Mucosa of stomach (tissue), 1 donor: Measurements from ENCODE around the gene GALNT17.

Experiments
- H3K27me3 ChIP-seq: one replicate; pipeline ENCODE4 v1.7.0; 2013; ENCODE audit warnings: mild to moderate bottlenecking, low read length; ENCODE audit not compliant: control insufficient read depth, insufficient read depth
- H3K36me3 ChIP-seq: one replicate; pipeline ENCODE4 v1.7.0; 2013; ENCODE audit warnings: low read length; ENCODE audit not compliant: control insufficient read depth, insufficient read depth
- H3K4me1 ChIP-seq: one replicate; pipeline ENCODE4 v1.7.0; 2013; ENCODE audit warnings: mild to moderate bottlenecking, low read length; ENCODE audit not compliant: control insufficient read depth, insufficient read depth
- H3K4me3 ChIP-seq: one replicate; pipeline ENCODE4 v1.7.0; 2013; ENCODE audit warnings: low read length
- H3K9ac ChIP-seq: one replicate; pipeline ENCODE4 v1.7.0; 2013; ENCODE audit warnings: mild to moderate bottlenecking, low read length, moderate library complexity
- H3K9me3 ChIP-seq: one replicate; pipeline ENCODE4 v1.7.0; 2013; ENCODE audit warnings: mild to moderate bottlenecking, low read length, moderate library complexity; ENCODE audit not compliant: control insufficient read depth
- donor health status: Pancreatic carcinoma.

The GALNT17 gene

GRCh38 chr7:71329030-71329660, 197.2 kb downstream of the GALNT17 start:
- Histone ChIP-seq H3K27me3 (no peaks in the 10 kb centered on the region), H3K36me3 (no peaks in the 10 kb centered on the region), H3K4me1 (no peaks in the 10 kb centered on the region), H3K4me3 (no peak overlapping the region), H3K9ac (no peak overlapping the region), H3K9me3 (no peaks in the 10 kb centered on the region)

- Histone ChIP-seq H3K9ac (no peak overlapping the region), H3K4me1 (no peaks in the 10 kb centered on the region), H3K4me3 (no peak overlapping the region), H3K27me3 (no peaks in the 10 kb centered on the region), H3K9me3 (no peaks in the 10 kb centered on the region), H3K36me3 (no peaks in the 10 kb centered on the region)
These were observed 200.3 kb downstream of the GALNT17 start for GRCh38 chr7:71332207-71332606.

GRCh38 chr7:71334541-71334940, 202.6 kb downstream of the GALNT17 start:
- Histone ChIP-seq H3K9ac (no peak overlapping the region), H3K27me3 (no peaks in the 10 kb centered on the region), H3K36me3 (no peaks in the 10 kb centered on the region), H3K4me3 (no peak overlapping the region), H3K9me3 (peaks cover 5% of the 10 kb centered on the region), H3K4me1 (no peaks in the 10 kb centered on the region)

GRCh38 chr7:71338866-71339265, 206.9 kb downstream of the GALNT17 start:
- H3K36me3 ChIP-seq: no peaks in the 10 kb centered on the region
- H3K4me1 ChIP-seq: no peaks in the 10 kb centered on the region
- H3K27me3 ChIP-seq: no peaks in the 10 kb centered on the region
- H3K9ac ChIP-seq: no peak overlapping the region
- H3K4me3 ChIP-seq: no peak overlapping the region
- H3K9me3 ChIP-seq: peaks cover 5% of the 10 kb centered on the region

- no peaks in the 10 kb centered on the region for H3K36me3 ChIP-seq
- no peaks in the 10 kb centered on the region for H3K27me3 ChIP-seq
- peaks cover 5% of the 10 kb centered on the region for H3K9me3 ChIP-seq
- no peaks in the 10 kb centered on the region for H3K4me1 ChIP-seq
- no peak overlapping the region for H3K9ac ChIP-seq
- H3K4me3 ChIP-seq: no peak overlapping the region
These were observed 208.0 kb downstream of the GALNT17 start for GRCh38 chr7:71339924-71340323.

GRCh38 chr7:71342202-71342601, 210.3 kb downstream of the GALNT17 start:
- Histone ChIP-seq H3K9ac (no peak overlapping the region), H3K9me3 (peaks cover 5% of the 10 kb centered on the region), H3K27me3 (no peaks in the 10 kb centered on the region), H3K4me1 (no peaks in the 10 kb centered on the region), H3K36me3 (no peaks in the 10 kb centered on the region), H3K4me3 (no peak overlapping the region)

GRCh38 chr7:71343039-71343438, 211.1 kb downstream of the GALNT17 start:
- H3K36me3 ChIP-seq: no peaks in the 10 kb centered on the region
- peaks cover 5% of the 10 kb centered on the region for H3K9me3 ChIP-seq

GRCh38 chr7:71343892-71344291, 211.9 kb downstream of the GALNT17 start:
- H3K36me3 ChIP-seq: no peaks in the 10 kb centered on the region

More at GRCh38 chr7:71343039-71343438, 211.1 kb downstream of the GALNT17 start:
- H3K27me3 ChIP-seq: no peaks in the 10 kb centered on the region
- H3K9ac ChIP-seq: no peak overlapping the region
- no peak overlapping the region for H3K4me3 ChIP-seq
- no peaks in the 10 kb centered on the region for H3K4me1 ChIP-seq

GRCh38 chr7:71345117-71345884, 213.4 kb downstream of the GALNT17 start:
- no peaks in the 10 kb centered on the region for H3K4me1 ChIP-seq
- H3K9me3 ChIP-seq: no peaks in the 10 kb centered on the region
- H3K36me3 ChIP-seq: no peaks in the 10 kb centered on the region
- no peak overlapping the region for H3K9ac ChIP-seq
- no peaks in the 10 kb centered on the region for H3K27me3 ChIP-seq
- no peak overlapping the region for H3K4me3 ChIP-seq

More at GRCh38 chr7:71343892-71344291, 211.9 kb downstream of the GALNT17 start:
- no peak overlapping the region for H3K4me3 ChIP-seq
- H3K9me3 ChIP-seq: peaks cover 4% of the 10 kb centered on the region
- no peaks in the 10 kb centered on the region for H3K4me1 ChIP-seq
- H3K9ac ChIP-seq: no peak overlapping the region
- H3K27me3 ChIP-seq: no peaks in the 10 kb centered on the region

- no peaks in the 10 kb centered on the region for H3K9me3 ChIP-seq
- no peak overlapping the region for H3K4me3 ChIP-seq
- no peak overlapping the region for H3K9ac ChIP-seq
- no peaks in the 10 kb centered on the region for H3K4me1 ChIP-seq
- H3K36me3 ChIP-seq: no peaks in the 10 kb centered on the region
- H3K27me3 ChIP-seq: no peaks in the 10 kb centered on the region
These were observed 217.1 kb downstream of the GALNT17 start for GRCh38 chr7:71348821-71349681.

GRCh38 chr7:71349682-71350481, 217.9 kb downstream of the GALNT17 start:
- Histone ChIP-seq H3K9me3 (no peaks in the 10 kb centered on the region), H3K4me1 (no peaks in the 10 kb centered on the region), H3K27me3 (no peaks in the 10 kb centered on the region), H3K4me3 (no peak overlapping the region), H3K9ac (no peak overlapping the region), H3K36me3 (no peaks in the 10 kb centered on the region)
